ENCODE measurements around the gene CAPZB.

DNA sequence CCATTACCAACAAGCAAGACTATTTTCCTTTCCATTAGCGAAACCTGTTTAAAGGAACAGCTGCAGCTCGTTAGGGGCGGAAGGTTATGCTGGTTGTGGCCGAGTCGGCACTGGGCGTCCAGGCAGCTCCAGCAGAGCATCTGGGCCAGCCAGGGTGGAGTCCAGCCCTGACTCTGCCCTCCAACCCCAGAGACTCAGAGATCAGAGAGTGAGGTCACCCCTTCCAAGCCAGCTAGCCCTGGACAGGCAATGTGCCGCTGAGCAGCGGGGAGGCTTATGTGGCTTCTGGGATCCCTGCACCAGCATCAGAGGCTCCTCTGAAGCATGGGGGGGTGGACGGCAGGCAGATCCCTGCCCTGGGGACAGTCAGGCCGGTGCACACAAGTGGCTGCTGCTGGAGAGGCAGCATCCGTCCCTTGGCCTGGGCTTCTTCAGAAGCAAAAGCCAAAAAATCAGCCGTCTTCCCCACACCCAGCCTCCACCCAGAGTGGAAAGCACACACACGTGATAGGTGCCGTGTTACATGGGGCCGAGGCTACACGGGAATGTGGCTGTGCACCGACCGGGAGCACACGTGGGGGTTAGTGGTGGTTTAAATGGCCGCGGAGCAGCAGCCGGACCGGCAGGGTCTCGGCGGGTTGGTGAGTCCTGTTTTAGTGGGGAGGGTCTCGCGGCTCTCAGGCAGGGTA is 143.1 kb downstream of the CAPZB start:
- TF ChIP-seq POLR2AphosphoS5 (IDR thresholded peaks at IDR 0.05; ENCODE audit: low read depth) (no peak), GABPA (IDR thresholded peaks at IDR 0.05; ENCODE audit: low read depth) (no peak), SPI1 (IDR thresholded peaks at IDR 0.05; ENCODE audit: borderline replicate concordance, low read depth) (no peak)
- TF ChIP-seq, protein P1, sequence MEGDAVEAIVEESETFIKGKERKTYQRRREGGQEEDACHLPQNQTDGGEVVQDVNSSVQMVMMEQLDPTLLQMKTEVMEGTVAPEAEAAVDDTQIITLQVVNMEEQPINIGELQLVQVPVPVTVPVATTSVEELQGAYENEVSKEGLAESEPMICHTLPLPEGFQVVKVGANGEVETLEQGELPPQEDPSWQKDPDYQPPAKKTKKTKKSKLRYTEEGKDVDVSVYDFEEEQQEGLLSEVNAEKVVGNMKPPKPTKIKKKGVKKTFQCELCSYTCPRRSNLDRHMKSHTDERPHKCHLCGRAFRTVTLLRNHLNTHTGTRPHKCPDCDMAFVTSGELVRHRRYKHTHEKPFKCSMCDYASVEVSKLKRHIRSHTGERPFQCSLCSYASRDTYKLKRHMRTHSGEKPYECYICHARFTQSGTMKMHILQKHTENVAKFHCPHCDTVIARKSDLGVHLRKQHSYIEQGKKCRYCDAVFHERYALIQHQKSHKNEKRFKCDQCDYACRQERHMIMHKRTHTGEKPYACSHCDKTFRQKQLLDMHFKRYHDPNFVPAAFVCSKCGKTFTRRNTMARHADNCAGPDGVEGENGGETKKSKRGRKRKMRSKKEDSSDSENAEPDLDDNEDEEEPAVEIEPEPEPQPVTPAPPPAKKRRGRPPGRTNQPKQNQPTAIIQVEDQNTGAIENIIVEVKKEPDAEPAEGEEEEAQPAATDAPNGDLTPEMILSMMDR (IDR thresholded peaks at IDR 0.05; ENCODE audit: insufficient read depth, low read length) = no peak
- TF ChIP-seq, protein P2, sequence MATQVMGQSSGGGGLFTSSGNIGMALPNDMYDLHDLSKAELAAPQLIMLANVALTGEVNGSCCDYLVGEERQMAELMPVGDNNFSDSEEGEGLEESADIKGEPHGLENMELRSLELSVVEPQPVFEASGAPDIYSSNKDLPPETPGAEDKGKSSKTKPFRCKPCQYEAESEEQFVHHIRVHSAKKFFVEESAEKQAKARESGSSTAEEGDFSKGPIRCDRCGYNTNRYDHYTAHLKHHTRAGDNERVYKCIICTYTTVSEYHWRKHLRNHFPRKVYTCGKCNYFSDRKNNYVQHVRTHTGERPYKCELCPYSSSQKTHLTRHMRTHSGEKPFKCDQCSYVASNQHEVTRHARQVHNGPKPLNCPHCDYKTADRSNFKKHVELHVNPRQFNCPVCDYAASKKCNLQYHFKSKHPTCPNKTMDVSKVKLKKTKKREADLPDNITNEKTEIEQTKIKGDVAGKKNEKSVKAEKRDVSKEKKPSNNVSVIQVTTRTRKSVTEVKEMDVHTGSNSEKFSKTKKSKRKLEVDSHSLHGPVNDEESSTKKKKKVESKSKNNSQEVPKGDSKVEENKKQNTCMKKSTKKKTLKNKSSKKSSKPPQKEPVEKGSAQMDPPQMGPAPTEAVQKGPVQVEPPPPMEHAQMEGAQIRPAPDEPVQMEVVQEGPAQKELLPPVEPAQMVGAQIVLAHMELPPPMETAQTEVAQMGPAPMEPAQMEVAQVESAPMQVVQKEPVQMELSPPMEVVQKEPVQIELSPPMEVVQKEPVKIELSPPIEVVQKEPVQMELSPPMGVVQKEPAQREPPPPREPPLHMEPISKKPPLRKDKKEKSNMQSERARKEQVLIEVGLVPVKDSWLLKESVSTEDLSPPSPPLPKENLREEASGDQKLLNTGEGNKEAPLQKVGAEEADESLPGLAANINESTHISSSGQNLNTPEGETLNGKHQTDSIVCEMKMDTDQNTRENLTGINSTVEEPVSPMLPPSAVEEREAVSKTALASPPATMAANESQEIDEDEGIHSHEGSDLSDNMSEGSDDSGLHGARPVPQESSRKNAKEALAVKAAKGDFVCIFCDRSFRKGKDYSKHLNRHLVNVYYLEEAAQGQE (IDR thresholded peaks at IDR 0.05; ENCODE audit: insufficient replicate concordance, low read depth) = no peak
